ENCODE data around the gene CELSR1.

CELSR1 gene

DNA sequence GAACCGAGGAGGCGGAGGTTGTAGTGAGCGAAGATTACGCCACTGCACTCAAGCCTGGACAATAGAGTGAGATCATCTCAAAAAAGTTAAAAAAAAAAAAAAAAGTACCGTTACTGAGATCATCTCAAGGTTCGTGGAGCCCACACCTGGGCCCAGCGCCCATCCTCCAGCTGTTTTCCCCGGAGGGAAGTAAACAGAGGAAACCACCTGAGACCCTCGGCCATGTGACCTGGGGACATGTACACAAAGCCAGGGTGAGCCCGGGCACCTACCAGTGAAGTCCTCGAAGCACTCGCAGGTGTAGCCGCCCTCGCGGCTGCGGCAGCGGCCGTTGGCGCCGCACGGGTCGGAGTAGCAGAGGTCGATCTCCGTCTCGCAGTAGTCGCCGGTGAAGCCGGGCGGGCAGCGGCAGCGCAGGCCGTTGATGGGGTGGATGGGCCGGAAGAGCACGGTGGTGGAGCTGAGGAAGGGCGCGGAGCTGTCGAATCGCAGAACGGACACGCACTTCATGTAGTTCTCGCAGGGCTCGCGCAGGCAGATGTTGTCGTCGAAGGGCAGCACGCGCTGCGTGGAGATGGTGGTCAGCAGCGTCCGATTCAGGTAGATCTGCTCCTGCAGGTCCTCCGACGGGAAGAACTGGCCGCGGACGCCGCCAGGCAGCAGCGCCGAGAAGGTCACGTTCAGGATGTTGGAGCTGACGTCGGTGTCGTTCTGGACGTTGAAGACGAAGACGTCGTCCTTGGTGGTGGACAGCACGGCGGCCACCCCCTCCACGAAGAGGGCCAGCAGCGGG, 73.8 kb downstream of the CELSR1 start:
- no peak for DNase-seq (ENCODE audit: low read depth in 2 of 2)

DNA sequence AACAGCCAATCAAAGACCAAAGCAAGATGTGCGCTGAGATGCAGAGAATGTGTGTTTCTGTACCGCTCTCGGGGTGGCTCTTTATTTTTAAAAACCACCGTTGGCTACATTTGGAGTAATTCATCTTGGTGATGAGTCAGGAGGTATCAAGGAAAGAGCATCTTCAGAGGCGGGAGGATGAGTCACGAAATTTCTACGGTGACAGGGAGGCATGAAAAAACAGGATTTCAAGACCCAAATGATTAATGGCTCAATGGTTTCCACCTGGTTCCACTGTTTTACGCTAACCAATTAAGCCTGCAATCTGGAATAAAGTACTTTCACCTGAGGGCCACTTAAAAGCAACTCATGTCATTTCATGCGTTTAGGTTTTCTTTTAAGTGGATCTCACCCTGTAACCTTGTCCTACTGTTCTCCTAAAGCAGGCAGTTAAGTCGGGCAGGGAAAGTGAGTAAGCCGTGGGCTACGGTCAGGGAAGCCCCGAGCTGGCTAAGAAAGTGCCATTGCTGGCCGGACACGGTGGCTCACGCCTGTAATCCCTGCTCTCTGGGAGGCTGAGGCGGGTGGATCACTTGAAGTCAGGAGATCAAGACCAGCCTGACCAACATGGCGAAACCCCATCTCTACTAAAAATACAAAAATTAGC, 74.6 kb downstream of the CELSR1 start:
- peak in 1 of 2 experiments; percentile 12 for DNase-seq (ENCODE audit: low read depth in 2 of 2)

DNA sequence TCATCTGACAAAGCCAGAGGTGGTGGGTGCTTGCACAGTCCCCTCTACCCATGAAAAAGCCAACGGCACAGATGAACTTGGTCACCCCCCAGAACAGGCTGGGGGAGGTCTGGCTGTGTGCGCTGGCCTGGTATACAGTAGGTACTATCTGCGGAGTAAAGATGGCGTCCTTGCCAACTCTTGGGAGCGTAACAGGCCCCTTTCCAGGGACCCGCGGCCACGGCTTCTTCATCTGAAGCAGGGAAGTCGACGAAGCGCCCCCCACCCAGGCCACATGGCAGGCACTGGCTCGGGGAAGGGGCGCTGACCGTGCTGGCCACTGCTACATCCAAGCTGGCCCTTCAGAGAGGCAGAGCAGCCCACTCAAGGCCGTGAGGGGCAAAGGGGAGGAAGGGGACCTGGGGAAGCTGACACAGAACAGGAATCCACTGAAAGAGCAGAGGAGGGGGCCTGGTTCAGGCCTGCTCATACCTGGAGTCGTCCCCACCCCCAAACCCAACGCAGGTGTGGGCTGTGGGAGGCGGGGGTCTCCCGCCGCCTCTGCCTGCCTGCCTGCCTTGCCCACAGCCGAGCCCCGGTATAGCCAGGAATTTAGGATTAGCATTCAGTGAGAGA, 75.7 kb downstream of the CELSR1 start:
- no peak for DNase-seq (ENCODE audit: low read depth in 2 of 2)

DNA sequence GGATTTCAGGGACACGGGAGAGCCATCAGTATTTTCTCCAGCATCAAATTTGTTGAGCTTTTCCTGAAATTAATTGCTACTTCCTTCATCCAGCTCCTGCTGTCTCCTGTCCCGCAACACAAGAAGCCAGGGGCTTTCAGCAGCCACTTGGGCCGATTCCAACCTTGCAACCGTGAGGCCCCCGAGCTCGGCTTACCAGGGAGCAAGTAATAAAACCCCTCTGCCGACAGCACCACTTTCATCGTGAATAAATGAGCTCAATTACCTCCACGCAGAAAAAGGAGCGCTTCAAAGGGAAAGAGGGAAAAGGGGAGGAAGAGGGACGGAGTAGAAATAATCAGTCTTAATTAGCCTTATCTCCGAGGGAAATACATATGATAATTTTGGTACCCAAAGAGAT, 76.6 kb downstream of the CELSR1 start:
- DNase-seq (ENCODE audit: low read depth in 2 of 2) = no peak

DNA sequence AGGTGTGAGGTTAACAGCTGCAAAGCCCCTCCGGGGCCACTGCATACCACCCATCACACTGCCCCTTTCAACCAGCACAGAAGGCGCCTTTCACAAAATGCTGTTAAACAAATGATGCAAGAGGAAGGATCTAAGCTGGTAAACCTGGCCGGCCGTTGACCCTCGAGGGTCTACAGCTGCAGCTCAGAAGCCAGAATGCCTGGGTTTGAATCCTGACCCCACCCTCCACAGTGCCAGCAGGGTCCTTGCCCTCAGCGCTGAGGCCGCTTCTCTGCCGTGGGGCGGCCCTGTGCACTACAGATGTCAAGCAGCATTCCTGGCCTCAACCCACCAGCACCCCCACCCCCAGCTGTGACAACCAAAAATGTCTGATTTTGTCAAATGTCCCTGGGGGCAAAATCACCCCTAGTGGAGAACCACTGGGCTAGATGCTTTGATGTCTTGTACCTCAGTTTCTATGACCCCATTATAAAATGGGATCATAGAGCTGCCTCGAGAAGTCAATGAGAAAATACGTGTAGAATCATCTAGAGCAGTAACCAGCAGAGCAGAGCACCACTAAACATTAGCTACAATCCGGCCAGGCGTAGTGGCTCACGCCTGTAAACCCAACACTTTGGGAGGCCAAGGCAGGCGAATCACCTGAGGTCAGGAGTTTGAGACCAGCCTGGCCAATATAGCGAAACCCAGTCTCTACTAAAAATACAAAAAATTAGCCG, 77.9 kb downstream of the CELSR1 start:
- DNase-seq (ENCODE audit: low read depth in 2 of 2) = no peak

DNA sequence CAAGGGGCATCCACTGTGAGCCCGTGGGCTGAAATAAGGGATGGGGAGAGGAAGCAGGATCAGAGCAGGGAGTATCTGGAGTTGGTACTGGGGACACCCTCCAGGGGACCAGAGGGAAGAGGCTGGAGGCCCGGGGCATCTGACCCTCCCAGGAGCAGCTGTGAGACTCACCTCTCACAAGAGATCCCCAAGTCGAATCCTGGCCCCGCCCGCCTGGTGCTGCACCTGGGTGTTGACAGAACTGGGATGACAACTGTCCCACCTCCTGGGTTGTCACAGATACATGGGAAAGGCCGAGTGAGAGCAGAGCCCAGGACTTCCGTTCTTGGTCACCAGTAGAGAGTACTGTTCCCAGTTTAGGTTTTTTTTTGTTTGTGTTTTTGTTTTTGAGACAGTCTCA, 78.9 kb downstream of the CELSR1 start:
- no peak for DNase-seq (ENCODE audit: low read depth in 2 of 2)

DNA sequence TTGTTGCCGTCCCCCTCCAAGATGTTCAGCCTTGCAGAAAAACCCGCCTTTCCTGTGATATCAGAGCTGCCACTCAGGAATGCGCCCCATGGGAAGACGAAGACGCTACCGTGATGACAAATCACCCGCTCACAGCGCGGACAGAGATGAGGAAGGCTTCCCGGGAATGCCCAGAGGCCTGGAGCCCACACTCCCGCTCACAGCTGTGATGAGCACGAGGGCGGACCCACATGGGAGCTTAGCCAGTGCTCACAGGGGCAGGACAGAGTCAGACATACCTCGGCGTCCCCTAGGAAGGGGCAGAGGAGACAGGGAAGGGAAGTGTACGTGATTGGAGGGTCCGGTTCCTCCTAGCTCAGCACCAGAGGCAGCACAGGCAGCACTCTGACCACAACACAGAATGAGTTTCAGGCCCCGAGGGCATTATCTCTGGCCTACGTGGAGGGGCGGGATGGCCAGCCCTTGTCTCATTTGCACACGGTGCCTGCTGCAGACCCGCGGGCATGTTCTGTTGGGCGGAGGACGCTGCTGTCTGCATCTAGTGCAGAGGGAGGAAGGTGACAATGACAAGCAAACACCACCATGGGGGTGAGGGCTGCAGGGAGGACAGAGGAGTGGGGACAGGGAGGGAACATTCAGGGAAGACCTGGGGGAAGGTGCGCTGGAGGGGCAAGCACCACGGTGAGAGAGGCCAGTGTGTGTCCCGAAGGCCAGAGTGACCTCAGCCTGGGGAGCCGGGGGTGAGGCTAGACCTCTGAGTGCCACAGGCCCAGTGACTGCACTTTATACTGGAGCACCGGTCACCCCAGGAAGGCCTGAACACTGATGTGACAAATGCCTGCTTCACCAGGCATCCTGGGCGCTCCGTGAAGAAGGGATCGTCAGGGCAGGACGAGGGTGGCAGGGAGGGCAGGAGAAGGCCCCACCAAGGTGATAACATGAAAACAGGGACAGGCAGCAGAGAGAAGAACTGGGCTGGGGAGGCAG, 79.6 kb downstream of the CELSR1 start:
- DNase-seq (ENCODE audit: low read depth in 2 of 2) = no peak

DNA sequence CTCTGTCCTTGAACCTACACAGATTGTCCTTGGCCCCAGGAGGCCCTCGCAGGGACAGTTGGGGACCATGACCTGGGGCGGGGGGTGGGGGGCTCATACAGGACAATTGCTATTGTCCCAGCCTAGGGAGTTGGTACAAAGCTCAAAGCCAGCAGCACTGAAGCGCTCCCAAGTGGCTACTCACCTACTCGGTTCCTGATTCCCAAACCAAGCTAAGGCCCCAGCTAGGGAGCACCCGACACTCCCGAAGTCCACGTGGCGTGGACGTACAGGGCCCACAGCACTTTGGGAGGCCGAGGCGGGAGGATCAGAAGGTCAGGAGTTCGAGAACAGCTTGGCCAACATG, 80.6 kb downstream of the CELSR1 start:
- DNase-seq (ENCODE audit: low read depth in 2 of 2) = no peak

DNA sequence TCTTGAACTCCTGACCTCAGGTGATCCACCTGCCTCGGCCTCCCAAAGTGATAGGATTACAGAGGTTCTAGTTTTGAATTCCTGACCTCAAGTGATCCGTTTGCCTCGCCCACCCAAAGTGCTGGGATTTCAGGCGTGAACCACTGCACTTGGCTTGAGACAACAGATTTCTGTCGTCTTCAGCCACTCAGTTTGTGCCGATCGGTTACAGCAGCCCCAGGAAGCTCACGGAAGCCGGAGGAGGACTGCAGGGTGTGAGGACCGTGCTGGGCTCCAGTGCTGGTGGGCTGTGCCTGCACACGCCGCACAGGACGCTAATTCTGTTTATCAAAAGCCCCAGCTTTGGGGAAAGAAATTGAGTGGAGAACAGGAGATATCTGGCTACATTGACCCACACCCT, 82.0 kb downstream of the CELSR1 start:
- DNase-seq (ENCODE audit: low read depth in 2 of 2) = no peak

DNA sequence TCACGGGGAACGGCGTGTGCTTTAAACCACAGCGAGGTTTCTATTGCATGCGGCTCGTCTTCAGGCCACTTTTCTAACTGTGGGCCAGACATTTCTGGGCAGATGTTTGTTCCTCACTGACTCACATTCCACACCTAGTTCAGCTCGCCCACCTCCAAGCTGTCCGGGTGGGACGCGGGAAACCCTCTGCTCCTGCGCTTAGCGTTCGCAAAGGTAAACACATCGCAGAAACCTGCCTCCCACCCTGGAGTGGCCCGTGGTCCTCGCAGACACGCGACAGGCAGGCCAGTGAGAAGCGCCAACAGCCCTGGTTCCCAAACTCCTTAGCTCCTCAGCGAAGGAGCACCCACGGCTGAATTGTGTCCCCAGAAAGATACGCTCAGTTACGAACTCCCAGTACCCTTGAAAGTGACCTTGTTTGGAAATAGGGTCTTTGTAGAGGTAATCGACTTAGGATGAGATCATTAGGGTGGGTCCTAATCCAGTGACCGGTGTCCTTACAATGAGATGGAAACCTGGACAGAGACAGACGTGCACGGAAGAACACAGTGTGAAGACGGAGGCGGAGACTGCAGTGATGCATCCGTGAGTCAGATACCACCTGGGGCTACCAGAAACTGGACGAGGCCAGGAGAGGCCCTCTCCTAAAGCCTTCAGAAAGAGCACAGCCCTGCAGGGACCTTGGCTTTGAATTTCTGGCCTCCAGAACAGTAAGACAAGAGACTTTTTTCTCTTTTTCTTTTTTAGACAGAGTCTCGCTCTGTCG, 82.7 kb downstream of the CELSR1 start:
- no peak for DNase-seq (ENCODE audit: low read depth in 2 of 2)

DNA sequence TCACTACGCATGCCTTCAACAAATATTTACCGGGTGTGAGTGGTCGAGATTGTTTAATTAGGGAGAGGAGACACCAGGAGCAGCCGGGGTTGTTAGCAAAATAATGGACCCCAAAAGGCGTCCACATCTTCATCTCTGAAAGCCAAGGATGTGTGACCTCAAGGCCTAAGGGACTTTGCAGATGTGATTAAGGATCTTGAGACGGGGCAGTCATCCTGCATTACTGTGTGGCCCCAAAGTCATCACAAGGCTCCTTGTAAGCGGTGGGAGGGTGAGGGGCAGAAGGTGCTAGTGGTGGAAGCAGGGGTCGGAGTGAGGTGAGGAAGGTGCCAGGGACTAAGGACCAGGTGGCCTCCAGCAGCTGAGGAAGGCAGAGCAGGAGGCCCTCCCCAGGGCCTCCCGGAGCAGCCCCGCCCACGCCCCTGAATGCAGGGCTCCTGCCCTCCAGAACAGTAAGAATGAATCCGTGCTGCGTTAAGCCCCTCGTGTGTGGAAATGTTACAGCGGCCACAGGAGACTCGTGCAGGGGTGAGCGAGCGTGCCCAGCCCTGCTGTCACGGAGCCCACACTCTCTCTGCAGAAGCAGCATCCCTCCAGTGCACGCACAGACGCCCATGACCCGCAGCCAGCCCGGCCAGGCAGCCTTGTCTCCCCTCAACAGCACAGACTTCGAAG, 83.5 kb downstream of the CELSR1 start:
- no peak for DNase-seq (ENCODE audit: low read depth in 2 of 2)

DNA sequence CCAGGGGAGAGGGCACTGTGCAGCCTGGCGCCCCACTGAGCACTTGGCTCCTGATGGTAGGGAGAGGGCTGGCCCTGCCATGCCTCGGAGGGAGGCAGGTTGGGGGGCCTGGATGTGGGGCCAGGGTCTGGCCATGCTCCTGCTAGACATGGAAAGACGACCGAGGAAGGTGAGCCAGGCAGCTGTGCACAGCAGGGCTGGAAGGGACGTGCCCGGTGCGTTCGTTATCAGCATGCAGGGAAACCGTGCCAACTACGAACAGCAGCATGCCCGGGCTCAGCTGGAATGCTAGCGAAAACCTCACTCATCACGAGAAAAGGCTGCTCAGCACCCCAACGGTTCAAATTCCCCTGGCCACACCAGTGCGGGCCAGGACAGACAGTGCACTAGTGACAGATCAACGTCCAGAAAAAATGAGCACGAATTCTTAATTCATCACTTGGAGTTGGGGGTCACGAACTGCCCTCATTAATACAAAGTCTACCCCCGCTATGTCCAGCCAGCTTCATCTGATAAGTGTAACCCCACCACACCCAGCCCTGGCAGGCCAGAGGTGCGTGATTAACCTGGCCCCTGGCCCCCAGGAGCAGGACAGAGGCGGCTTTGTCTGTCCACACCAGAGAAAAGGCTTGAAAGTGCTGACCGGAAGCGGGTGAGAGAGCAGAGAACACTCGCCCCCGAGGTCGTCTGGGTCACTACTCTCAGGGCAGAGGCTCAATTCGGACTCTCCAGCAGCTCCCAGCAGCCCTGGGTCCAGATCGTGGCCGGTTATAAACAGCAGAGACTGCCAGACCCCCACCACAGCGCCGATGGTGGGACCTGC, 84.2 kb downstream of the CELSR1 start:
- DNase-seq (ENCODE audit: low read depth in 2 of 2) = no peak

DNA sequence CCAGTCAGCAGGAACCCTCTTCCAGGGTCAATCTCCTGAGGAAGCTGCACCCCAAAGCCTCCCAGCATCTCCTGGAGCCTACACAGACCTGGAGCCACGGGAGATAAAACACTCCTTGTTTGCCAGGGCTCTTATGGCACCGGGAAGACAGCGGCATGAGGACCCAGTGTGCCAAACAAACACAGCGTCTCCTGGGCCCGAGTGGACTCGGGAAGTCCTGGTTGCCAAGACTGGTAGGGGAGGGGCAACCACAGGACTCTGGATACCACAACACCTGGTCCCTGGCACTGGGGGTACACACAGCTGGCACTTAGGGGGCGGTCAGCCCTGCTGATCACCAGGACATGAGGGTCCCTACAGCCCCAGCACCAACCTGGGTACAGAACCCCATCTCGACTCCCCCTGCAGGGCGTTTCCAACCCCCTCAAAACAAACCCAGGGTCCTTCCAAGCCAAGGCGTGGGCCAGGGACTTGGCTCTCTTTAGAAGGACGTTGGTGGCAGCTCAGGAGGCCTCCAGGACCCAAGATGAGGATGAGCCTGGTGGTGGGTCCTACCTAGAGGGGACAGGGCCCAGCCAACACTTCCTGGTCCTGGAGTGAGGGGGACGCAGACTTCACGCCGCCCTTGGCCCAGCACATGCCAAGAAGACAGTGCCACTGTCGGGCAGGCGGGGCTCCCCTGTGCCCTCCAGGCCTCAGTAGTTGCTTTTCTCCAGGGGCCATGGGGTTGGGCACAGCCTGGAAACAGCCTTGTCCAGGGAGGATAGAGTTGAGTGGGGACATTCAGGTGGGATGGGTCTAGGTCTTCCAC, 85.0 kb downstream of the CELSR1 start:
- no peak for DNase-seq (ENCODE audit: low read depth in 2 of 2)

DNA sequence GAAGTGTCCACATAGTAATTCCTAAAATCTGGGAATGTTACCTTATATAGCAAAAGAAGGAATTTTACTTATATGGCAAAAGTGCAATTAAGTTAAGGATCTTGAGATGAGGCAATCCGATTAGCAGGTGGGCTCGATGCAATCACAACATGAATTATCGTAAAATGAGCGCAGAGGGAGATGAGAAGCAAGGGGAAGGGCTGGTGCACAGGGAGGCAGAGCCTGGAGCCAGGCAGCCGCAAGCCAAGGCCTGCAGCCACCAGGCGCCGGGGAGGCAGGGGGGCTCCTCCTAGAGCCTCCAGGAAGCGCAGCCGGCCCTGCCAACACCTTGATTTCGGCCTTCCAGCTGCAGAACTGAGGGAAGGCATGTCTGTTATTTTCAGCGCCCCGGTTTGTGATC, 85.7 kb downstream of the CELSR1 start:
- DNase-seq (ENCODE audit: low read depth in 2 of 2) = no peak

DNA sequence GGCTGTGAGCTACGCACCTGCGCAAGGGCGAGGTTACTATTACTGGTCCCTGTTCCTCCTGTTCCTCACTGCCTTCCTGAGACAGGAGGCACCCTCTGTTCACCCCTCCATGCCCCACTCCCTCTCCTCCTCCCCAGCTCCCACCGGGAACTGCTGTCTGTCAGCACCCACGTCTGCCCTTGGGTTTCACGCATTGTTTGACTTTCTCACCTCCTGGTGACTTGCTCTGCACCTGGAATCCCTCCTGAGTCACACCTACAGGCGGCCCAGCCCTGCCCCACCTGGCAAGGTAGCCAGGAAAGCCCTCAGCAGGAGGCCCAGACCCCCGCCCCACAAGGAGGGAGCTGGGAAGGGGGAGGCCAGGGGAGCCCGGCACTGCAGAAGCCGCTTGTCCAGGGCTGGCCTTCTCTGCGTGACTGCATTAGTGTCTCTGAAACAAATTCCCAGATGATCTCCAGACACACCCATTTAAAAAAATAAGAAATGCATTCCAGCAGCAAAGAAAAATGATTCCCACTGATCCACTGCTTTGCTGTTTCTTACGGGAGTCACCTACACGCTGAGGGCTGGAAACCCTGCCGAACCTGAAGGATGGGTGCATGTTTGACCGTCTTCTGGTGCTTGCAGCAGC, 86.4 kb downstream of the CELSR1 start:
- DNase-seq (ENCODE audit: low read depth in 2 of 2) = no peak

DNA sequence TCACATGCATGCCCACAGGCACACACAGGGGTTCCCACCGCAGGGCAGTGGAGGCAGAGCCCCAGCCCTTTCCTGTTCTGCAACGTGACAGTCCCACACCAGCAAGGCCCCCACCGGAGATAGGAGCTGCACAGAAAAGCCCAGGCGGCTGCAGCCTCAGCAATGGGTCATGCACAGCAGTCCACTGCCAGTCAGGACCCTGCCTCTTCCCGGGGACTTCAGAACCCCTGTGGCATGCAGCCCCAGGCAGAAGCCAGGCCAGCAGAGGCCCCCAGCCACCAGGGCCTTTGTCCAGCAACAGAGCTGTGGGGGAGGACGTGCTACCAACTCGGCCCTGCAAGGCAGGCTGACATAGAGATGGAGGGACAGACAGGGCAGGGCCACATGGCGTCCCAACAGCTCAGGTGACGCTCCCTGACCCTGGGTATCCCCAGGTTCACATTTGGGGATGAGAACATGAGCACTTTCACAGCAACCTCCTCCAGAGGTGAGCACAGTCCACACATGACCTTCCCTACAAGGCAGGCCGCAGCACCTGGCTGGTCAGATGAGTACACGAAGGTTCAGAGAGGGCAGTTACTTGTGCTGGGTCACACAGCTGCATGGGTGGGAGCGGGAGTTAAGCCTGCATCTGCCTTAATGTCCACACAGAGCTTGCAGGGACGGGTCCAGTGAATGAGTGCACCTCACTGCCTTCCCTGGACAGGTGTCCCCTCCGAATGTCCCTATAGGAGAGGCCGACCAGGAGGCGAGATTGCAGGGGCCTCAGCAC, 87.3 kb downstream of the CELSR1 start:
- DNase-seq (ENCODE audit: low read depth in 2 of 2) = no peak

DNA sequence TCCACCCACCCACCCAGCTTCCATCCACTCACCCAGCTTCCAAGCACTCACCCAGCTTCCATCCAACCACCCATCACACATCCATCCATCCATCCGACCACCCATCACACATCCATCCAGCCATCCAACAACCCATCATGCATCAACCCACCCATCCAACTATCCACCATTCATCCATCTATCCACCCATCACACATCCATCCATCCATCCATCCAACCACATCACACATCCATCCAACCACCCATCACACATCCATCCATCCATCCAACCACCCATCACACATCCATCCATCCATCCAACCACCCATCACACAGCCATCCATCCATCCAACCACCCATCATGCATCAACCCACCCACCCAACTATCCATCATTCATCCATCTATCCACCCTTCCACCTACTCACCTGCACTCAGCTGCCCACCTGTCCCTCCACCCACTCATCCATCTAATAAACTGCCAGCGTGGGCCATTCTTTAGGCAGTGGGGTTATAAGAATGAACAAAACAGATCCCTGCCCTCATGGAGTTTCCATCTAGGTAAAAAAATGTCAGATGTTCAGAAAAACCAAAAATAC, 88.2 kb downstream of the CELSR1 start:
- DNase-seq (ENCODE audit: low read depth in 2 of 2) = no peak
